ENCODE measurements around the gene SLC30A2. TPM values are rescaled to one million over a fixed set of nuclear protein-coding genes. Genes with fewer than 3 reads are reported as not detected.

SLC30A2 gene
- total RNA-seq, result not detected in 2 replicates

GRCh38 chr1:26045722-26046245, at the start of gene SLC30A2:
Gene SLC30A2 (minus strand): TSS chr1:26046118. CDS start chr1:26045896, 222 bp downstream.

GRCh38 chr1:26067432-26067911, 21.6 kb upstream of the SLC30A2 start, which contains the start of gene TRIM63:
Gene TRIM63 (minus strand): TSS chr1:26067630. CDS start chr1:26067494, 136 bp downstream.

DNA sequence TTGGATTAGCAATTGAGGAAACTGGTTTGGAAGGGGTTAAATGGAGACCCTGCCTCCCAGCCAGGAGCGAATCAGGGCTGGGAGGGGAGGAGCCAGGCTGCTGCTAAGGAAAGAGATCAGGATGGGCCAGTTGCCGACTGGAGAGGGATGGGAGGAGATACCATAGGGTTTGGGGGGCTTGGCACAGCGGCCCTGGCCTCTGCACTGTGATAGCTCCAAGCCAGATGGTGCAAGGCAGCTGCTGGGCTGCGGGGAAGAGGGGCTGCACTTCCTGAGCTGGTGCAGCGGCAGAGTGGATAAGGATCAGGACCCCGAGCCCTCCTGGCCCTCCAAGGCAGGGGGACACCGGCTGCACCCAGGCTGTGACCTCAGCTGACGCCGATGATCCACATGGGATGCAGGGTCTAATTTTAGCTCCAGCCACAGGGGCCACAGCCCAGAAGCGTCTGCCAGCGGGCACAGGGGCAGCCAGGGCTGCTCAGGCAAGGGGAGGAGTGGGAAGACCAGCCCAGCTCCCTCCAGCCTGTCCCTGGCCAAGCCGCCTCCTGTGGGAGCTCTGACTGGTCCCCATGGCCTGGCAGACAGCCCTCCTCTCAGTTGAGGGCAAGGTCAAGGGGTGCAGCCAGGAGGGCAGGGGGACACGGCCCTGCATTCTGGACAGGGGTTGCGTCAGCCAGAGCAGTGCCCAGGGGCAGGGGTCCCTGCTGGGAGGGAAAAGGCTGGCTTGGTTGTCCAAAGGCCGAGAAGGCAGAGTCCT, 24.1 kb downstream of the SLC30A2 start, which contains the start of gene EXTL1:
Gene EXTL1, plus strand, starts transcription at position 129 of the 757 bp plus-strand sequence. CDS start 872 bp downstream, outside the sequence.

DNA sequence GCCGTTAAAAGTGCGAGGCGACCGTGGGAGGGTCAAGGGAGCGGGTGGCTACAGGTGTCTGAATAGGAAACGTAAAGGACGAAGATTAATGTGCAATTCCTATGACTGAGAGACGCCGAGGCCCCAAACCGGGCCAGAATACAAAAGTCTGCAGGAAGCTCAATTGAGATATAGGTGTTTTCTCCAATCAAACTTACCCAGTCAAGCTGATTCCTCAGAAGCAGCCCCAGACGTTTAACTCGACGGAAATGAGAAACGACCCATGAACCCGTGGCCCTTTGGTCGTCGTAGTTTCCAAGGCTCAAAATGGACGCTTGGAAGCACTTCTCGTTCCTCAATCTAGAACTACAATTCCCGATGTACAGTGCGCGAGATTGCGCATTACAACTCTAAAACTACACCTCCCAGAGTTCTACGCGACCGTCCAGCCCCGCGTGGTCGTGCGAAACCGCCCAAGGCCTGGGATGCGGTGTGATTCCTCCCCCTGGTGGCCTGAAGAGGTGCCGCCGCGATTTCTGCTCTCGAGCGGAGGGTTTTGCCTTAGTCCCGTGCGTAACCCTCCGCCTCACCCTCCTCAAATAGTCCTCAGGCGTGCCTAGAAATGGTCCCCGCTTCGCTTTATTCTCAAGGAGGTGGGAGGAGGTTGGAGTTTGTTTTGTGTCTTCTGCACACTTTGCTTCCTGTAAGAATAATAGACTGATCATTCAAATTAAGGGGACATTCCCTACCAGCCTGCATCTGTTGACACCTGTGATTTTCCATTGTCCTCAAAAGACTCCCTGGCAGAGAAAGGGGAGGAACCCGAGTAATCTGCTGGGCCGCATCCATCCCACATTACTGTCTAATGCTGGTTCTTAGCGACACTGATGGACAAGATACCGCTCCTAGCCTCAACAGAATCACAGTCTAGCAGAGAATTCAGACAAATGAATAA, 47.8 kb downstream of the SLC30A2 start, which contains the start of gene PAFAH2:
Gene PAFAH2, minus strand, starts transcription at position 236 of the 934 bp plus-strand sequence. CDS start 7,247 bp downstream, outside the sequence.

Other genes starting within 250 kb of the SLC30A2 start
- 14.3 and 22.9 TPM in 2 replicates for gene SELENON, start 245.9 kb downstream of the SLC30A2 start, total RNA-seq
- gene MTFR1L, start 226.2 kb downstream of the SLC30A2 start, total RNA-seq, result 32.1 and 34.2 TPM in 2 replicates
- 1.7 and 5.6 TPM in 2 replicates for gene AUNIP, start 186.7 kb downstream of the SLC30A2 start, total RNA-seq
- gene PAQR7, start 170.4 kb downstream of the SLC30A2 start, total RNA-seq, result 8.0 and 9.6 TPM in 2 replicates
- gene STMN1, start 139.7 kb downstream of the SLC30A2 start, total RNA-seq, result 72.4 and 192 TPM in 2 replicates
- gene PAFAH2, start 48.1 kb downstream of the SLC30A2 start, total RNA-seq, result 7.7 and 9.4 TPM in 2 replicates
- 0.44 and 0.75 TPM in 2 replicates for gene EXTL1, start 24.3 kb downstream of the SLC30A2 start, total RNA-seq
- gene TRIM63, start 21.5 kb upstream of the SLC30A2 start, total RNA-seq, result 0.11 and 0.25 TPM in 2 replicates
- 6.9 and 8.4 TPM in 2 replicates for gene PDIK1L, start 65.7 kb upstream of the SLC30A2 start, total RNA-seq
- under 0.01 TPM in 2 replicates for gene FAM110D, start 113.0 kb upstream of the SLC30A2 start, total RNA-seq
- not detected in 2 replicates for gene C1orf232, start 122.8 kb upstream of the SLC30A2 start, total RNA-seq
- 23.2 and 28.9 TPM in 2 replicates for gene ZNF593, start 123.8 kb upstream of the SLC30A2 start, total RNA-seq
- gene ZNF593OS, start 125.7 kb upstream of the SLC30A2 start, total RNA-seq, result not detected in 2 replicates
- 0.22 TPM in 1 of 2 replicates, not detected in the other for gene CNKSR1, start 131.4 kb upstream of the SLC30A2 start, total RNA-seq
- gene CATSPER4, start 144.5 kb upstream of the SLC30A2 start, total RNA-seq, result not detected in 2 replicates
- gene CEP85, start 188.1 kb upstream of the SLC30A2 start, total RNA-seq, result 8.5 and 15.6 TPM in 2 replicates
- 20.4 and 30.1 TPM in 2 replicates for gene SH3BGRL3, start 234.0 kb upstream of the SLC30A2 start, total RNA-seq